Measurements from ENCODE around the gene PIKFYVE. TPM values are rescaled to one million over a fixed set of nuclear protein-coding genes. Genes with fewer than 3 reads are reported as not detected.

PIKFYVE gene
- total and polyA plus RNA-seq, 2 of the 8 experiments (the other 6 are each of a cell fraction or from before 2014, with no cell fraction given) = 8.8 to 33.5 TPM

GRCh38 chr2:208399201-208399600 lies 133.1 kb downstream of the PIKFYVE start:
- Histone ChIP-seq H3K27me3 (replicated peaks in 1 of 4; ENCODE audit: control insufficient read depth in 3 of 4, extremely low read depth in 1 of 4, insufficient read depth in 3 of 4, low read length in 3 of 4) (no peaks in the 10 kb centered on the region; a peak in 1 of 7 replicates), H4K5ac (ENCODE audit: insufficient read length, low read depth, low read length) (no peak overlapping the region), H3K36me3 (ENCODE audit: control insufficient read depth in 2 of 4, insufficient read depth in 4 of 4, low read length in 3 of 4) (no peaks in the 10 kb centered on the region), H3K4me3 (ENCODE audit: extremely low read depth in 1 of 4, insufficient read depth in 2 of 4, low read depth in 3 of 4, low read length in 4 of 4) (no peak overlapping the region), H2BK12ac (ENCODE audit: low read depth, low read length) (no peak overlapping the region), H2BK5ac (ENCODE audit: low read depth, low read length) (no peak overlapping the region), H3K4me2 (ENCODE audit: insufficient read depth in 1 of 2, low read depth in 2 of 2, low read length in 2 of 2) (no peak overlapping the region), H3K23me2 (ENCODE audit: low read depth, low read length) (no peaks in the 10 kb centered on the region), H3K4ac (replicated peaks; ENCODE audit: insufficient read length, low read depth, low read length) (no peak overlapping the region), H3K56ac (replicated peaks; ENCODE audit: insufficient read length, low read depth, low read length) (no peak overlapping the region), H4K91ac (replicated peaks; ENCODE audit: insufficient read length, low read length) (no peak overlapping the region), H3K4me1 (replicated peaks in 1 of 4; ENCODE audit: control insufficient read depth in 3 of 4, insufficient read depth in 4 of 4, low read length in 3 of 4) (no peaks in the 10 kb centered on the region), H4K20me1 (replicated peaks in 1 of 2; ENCODE audit: control insufficient read depth in 1 of 2, insufficient read depth in 2 of 2, low read length in 2 of 2) (no peaks in the 10 kb centered on the region), H3K23ac (ENCODE audit: insufficient read length) (no peak overlapping the region), H2BK20ac (ENCODE audit: low read length) (no peak overlapping the region), H3K79me1 (ENCODE audit: low read depth, low read length) (no peaks in the 10 kb centered on the region), H4K8ac (ENCODE audit: extremely low read depth, insufficient read depth, low read length) (no peak overlapping the region), H3K18ac (ENCODE audit: extremely low read depth, low read length) (no peak overlapping the region), H3K79me2 (ENCODE audit: control insufficient read depth in 1 of 2, insufficient read depth in 2 of 2, low read length in 2 of 2) (no peaks in the 10 kb centered on the region), H2AFZ (ENCODE audit: low read length) (no peak overlapping the region), H2BK15ac (ENCODE audit: low read length) (no peak overlapping the region), H3K27ac (ENCODE audit: low read depth, low read length) (no peak overlapping the region), H3K9me3 (ENCODE audit: insufficient read depth in 2 of 2, low read depth in 1 of 2, low read length in 1 of 2) (peaks cover 2 to 6% of the 10 kb centered on the region in 2 experiments; a peak in 3 of 4 replicates), H3K9ac (replicated peaks in 1 of 4; ENCODE audit: extremely low read depth in 1 of 4, low read depth in 3 of 4, low read length in 3 of 4) (no peak overlapping the region), H2AK5ac (ENCODE audit: low read depth, low read length) (no peak overlapping the region), H2BK120ac (replicated peaks; ENCODE audit: low read depth, low read length) (no peak overlapping the region), H3K14ac (ENCODE audit: insufficient read length) (no peak overlapping the region)
- ChIA-PET POLR2A (ENCODE audit: partially characterized antibody) (interaction anchor here (1.6 kb wide), 1 partner anchor 8 kb away, joined by 7 read pairs; the partner anchor contains the start of gene PTH2R), CTCF (ENCODE audit: partially characterized antibody) (interaction anchor here (0.7 to 1.7 kb wide), 5 partner anchors 25 to 936 kb away, joined by 3 to 4 read pairs (median 3); no protein-coding TSS in a partner anchor)
- TF ChIP-seq MAFK (IDR thresholded peaks at IDR 0.05; ENCODE audit: low read depth, low read length) = no peak
- TF ChIP-seq BRCA1 (IDR thresholded peaks at IDR 0.05; ENCODE audit: low read depth, low read length) = no peak
- no peak for TF ChIP-seq RAD21 (IDR thresholded peaks at IDR 0.05 in 1 of 2, conservative IDR thresholded peaks at IDR 0.05 in 1 of 2; ENCODE audit: low read depth in 2 of 2, low read length in 2 of 2)
- TF ChIP-seq RXRA (IDR thresholded peaks at IDR 0.05; ENCODE audit: insufficient read depth, low read depth, low read length) = no peak
- TF ChIP-seq CHD2 (IDR thresholded peaks at IDR 0.05; ENCODE audit: low read length) = no peak
- no peak for TF ChIP-seq EP300 (IDR thresholded peaks at IDR 0.05; ENCODE audit: borderline replicate concordance in 1 of 2, low read depth in 2 of 2, low read length in 2 of 2)
- FAIRE-seq (no peak), DNase-seq (ENCODE audit: low read depth in 1 of 2, low spot score in 2 of 2) (no peak)
- 94% methylated on average over 1 of the region's 1 CpG; no CpG with 5 or more reads in 1 of the 2 experiments for WGBS, 2 experiments (ENCODE audit: extremely low coverage in 1 of 2, insufficient coverage in 1 of 2, insufficient read length in 1 of 2, insufficient replicate concordance in 2 of 2, low coverage in 1 of 2, low lambda C conversion rate in 2 of 2, missing lambda C conversion rate in 1 of 2)
